ENCODE data around the gene NOL4L. TPM values are rescaled to one million over a fixed set of nuclear protein-coding genes. Genes with fewer than 3 reads are reported as not detected.
A peak's percentile ranks its signal among the peaks of the same experiment; 100 is the strongest.

NOL4L gene
- total RNA-seq, 2 experiments from 2014 or later = 24.8 to 29.2 TPM

- Mint-ChIP-seq H3K9me3 (no peaks in the 10 kb centered on the region), H3K27ac (no peak overlapping the region), H3K36me3 (ENCODE audit: low read depth) (no peaks in the 10 kb centered on the region), H3K4me1 (ENCODE audit: low read depth) (peaks cover 3% of the 10 kb centered on the region), H3K4me3 (no peak overlapping the region), H3K27me3 (ENCODE audit: low read depth) (no peaks in the 10 kb centered on the region)
- DNase-seq = no peak
- intact Hi-C loops (cut with micrococcal nuclease) = no loop called here
- CTCF ChIA-PET = interaction anchor here (1.0 kb wide), 1 partner anchor 12 kb away, joined by 5 read pairs; no protein-coding TSS in a partner anchor
Observed at GRCh38 chr20:32460683-32461320, 124.3 kb downstream of the NOL4L start.

DNA sequence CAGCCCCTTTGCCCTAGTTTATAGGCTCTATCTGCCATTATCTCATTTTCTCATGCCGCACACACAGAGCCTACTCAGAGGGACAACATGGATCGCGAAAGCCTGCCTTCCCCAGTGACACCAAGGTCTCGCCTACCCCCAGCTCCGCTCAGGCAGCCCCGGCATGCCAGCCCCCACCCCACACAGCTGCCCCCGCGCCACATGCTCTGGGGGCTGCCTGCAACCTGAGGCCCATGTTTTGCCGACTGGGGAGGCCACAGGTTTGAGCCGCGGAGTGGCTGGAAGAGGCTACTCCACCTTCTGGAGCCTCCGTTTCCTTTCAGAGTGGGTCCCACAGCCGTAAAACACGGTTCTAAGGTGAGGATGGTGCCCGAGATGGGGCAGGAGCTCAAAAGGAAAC lies 124.9 kb downstream of the NOL4L start:
- Mint-ChIP-seq H3K36me3 (ENCODE audit: low read depth) (no peaks in the 10 kb centered on the region), H3K4me3 (no peak overlapping the region), H3K9me3 (no peaks in the 10 kb centered on the region), H3K27ac (no peak overlapping the region), H3K27me3 (ENCODE audit: low read depth) (no peaks in the 10 kb centered on the region), H3K4me1 (ENCODE audit: low read depth) (peaks cover 3% of the 10 kb centered on the region)
- DNase-seq = no peak
- CTCF ChIA-PET = interaction anchor here (1.0 kb wide), 1 partner anchor 11 kb away, joined by 5 read pairs; no protein-coding TSS in a partner anchor
- intact Hi-C loops (cut with micrococcal nuclease) = no loop called here

DNA sequence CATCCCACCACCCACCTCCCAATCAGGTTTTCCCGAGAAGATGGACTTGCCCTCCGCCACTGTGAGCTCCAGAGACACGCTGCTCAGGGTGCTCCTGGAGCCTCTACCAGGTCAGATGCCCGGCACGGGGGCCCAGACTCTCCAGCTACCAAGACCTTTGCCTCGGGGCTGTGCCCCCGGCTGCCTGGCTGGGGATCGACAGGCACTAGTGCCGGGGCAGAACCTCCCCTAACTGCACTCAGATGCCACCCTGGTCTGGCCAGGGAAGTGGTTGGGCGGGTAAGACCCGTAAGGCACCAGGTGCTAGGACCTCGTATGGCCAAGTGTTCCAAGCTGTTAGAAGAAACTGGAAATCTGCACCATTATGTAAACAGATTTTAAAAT lies 126.3 kb downstream of the NOL4L start:
- DNase-seq = no peak
- H3K9me3 Mint-ChIP-seq = no peaks in the 10 kb centered on the region
- intact Hi-C loops (cut with micrococcal nuclease) = no loop called here
- CTCF ChIA-PET = no interaction called here
- H3K4me1 Mint-ChIP-seq (ENCODE audit: low read depth) = peaks cover 3% of the 10 kb centered on the region
- no peaks in the 10 kb centered on the region for H3K27me3 Mint-ChIP-seq (ENCODE audit: low read depth)
- peaks cover 3% of the 10 kb centered on the region for H3K36me3 Mint-ChIP-seq (ENCODE audit: low read depth)
- no peak overlapping the region for H3K27ac Mint-ChIP-seq
- H3K4me3 Mint-ChIP-seq = no peak overlapping the region

DNA sequence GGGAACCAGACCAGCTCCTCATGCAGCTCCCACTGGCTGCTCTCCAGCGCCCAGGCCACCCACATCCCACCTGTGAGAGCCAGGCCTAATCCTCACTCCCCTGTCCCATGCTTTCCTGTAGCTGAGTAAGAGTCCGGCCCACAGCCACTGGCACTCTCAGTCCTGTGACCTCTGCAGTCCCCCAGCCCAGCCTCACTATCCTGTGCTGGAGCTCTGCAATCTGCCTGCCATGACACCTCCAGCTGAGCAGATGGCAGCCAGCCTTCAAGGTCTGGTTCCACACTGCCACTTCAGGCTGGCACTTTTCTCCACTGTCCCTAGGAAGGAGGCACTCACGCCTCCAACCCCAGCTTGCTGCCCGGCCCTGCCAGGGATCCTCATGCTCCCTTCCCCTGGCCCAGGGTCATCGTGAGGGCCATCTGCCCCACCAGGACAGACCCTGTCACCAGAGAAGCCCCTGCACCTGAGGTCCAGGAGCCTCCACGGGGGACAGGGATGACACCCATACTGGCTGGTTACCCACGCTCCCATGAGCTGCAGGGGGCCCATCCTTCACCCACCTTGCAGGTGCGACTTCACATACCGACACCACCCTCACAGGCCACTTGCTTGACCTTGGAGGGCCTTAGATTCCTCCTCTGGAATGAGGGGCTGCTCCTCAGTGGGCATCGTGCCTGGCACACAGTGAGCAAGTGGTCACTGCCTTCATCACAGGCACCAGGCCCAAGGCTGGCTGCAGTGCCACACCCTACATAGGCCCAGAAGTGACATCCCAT lies 126.9 kb downstream of the NOL4L start:
- H3K27ac Mint-ChIP-seq = peak overlapping the region; percentile 46
- H3K4me3 Mint-ChIP-seq = no peak overlapping the region
- H3K4me1 Mint-ChIP-seq (ENCODE audit: low read depth) = peaks cover 3% of the 10 kb centered on the region
- H3K27me3 Mint-ChIP-seq (ENCODE audit: low read depth) = no peaks in the 10 kb centered on the region
- H3K9me3 Mint-ChIP-seq = no peaks in the 10 kb centered on the region
- H3K36me3 Mint-ChIP-seq (ENCODE audit: low read depth) = peaks cover 3% of the 10 kb centered on the region
- no peak for DNase-seq
- intact Hi-C loops (cut with micrococcal nuclease) = no loop called here
- CTCF ChIA-PET = no interaction called here

DNA sequence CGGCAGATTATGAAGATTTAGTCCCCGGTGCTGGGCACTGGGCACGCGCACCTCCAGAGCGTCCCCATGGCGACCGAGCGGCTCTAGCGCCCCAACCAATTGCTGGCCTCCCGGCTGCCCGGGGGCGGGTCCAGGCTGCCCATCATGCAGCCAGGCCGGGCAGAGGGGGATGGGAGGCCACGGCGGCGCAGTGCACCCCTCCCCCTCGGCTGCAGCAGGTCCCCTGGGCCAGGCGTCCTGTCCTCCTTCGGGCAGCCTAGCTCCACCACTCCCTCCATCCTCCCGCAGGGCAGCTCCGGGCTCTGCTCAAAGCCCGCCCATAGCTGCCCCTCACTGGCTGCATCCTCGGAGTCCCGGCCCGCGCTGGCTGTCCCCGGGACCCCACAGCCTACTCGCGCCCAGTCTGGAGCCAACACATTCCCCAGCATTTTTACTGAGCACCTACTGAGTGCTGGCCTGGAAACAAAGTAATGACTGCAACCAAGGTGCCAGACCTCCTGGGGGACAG lies 127.6 kb downstream of the NOL4L start:
- H3K27ac Mint-ChIP-seq = peak overlapping the region; percentile 46
- intact Hi-C loops (cut with micrococcal nuclease) = no loop called here
- H3K36me3 Mint-ChIP-seq (ENCODE audit: low read depth) = peaks cover 3% of the 10 kb centered on the region
- no peaks in the 10 kb centered on the region for H3K9me3 Mint-ChIP-seq
- CTCF ChIA-PET = no interaction called here
- no peak overlapping the region for H3K4me3 Mint-ChIP-seq
- peaks cover 3% of the 10 kb centered on the region for H3K4me1 Mint-ChIP-seq (ENCODE audit: low read depth)
- DNase-seq = no peak
- H3K27me3 Mint-ChIP-seq (ENCODE audit: low read depth) = no peaks in the 10 kb centered on the region

GRCh38 chr20:32456869-32457478 lies 128.2 kb downstream of the NOL4L start:
- intact Hi-C loops (cut with micrococcal nuclease) = no loop called here
- CTCF ChIA-PET = interaction anchor here (0.5 kb wide), 1 partner anchor 355 kb away, joined by 4 read pairs; no protein-coding TSS in a partner anchor
- Mint-ChIP-seq H3K4me3 (no peak overlapping the region), H3K9me3 (no peaks in the 10 kb centered on the region), H3K27ac (no peak overlapping the region), H3K4me1 (ENCODE audit: low read depth) (peaks cover 3% of the 10 kb centered on the region), H3K27me3 (ENCODE audit: low read depth) (no peaks in the 10 kb centered on the region), H3K36me3 (ENCODE audit: low read depth) (peaks cover 3% of the 10 kb centered on the region)
- no peak for DNase-seq

DNA sequence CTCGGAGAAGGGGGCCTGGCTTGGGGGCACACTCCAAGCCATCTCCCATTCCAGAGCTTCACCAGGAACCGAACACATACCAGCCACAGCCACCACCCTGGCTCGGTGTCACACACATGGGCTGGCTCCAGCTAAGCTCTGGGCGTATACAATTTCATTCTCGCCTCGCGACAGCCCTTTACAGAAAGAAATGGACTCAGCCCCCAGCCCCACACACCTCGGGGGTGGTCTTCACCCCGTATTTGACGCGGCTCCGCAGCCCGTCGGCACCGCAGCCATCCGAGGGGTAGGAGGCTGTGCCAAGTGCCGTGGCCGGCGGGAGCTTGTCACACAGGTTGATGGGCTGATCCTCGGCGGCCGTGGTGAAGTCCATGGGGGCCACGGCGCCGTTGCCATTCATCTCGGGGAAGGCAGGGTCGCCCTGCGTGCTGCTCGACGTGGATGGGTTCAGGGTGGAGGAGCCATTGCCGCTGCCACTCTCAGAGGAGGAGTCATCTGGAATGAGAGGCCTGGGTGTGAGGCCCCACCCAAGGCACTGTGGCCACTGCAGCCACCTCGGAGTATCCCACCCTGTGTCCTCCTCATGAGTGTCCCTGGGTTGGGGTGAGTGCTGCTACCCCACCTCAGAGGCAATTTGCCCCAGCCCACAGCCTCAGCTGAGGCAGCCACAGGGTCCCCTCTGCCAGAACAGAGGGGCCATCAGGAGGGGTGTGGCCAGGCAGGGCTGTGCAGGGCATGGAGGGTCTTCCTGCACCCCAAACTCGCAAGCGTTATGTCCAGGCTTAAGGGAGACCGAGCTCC lies 129.0 kb downstream of the NOL4L start:
- Mint-ChIP-seq H3K9me3 (no peaks in the 10 kb centered on the region), H3K27me3 (ENCODE audit: low read depth) (no peaks in the 10 kb centered on the region), H3K4me1 (ENCODE audit: low read depth) (peaks cover 3% of the 10 kb centered on the region), H3K36me3 (ENCODE audit: low read depth) (peaks cover 3% of the 10 kb centered on the region), H3K4me3 (no peak overlapping the region), H3K27ac (no peak overlapping the region)
- no peak for DNase-seq
- intact Hi-C loops (cut with micrococcal nuclease) = no loop called here
- CTCF ChIA-PET = interaction anchor here (0.5 to 0.9 kb wide), 2 partner anchors 198 to 354 kb away, joined by 3 to 4 read pairs; no protein-coding TSS in a partner anchor

- CTCF ChIA-PET = no interaction called here
- Mint-ChIP-seq H3K36me3 (ENCODE audit: low read depth) (peaks cover 3% of the 10 kb centered on the region), H3K4me3 (no peak overlapping the region), H3K4me1 (ENCODE audit: low read depth) (peaks cover 3% of the 10 kb centered on the region), H3K27ac (peak overlapping the region; percentile 16), H3K27me3 (ENCODE audit: low read depth) (no peaks in the 10 kb centered on the region), H3K9me3 (no peaks in the 10 kb centered on the region)
- intact Hi-C loops (cut with micrococcal nuclease) = no loop called here
- DNase-seq = no peak
Observed at GRCh38 chr20:32455171-32455900, 129.8 kb downstream of the NOL4L start.

DNA sequence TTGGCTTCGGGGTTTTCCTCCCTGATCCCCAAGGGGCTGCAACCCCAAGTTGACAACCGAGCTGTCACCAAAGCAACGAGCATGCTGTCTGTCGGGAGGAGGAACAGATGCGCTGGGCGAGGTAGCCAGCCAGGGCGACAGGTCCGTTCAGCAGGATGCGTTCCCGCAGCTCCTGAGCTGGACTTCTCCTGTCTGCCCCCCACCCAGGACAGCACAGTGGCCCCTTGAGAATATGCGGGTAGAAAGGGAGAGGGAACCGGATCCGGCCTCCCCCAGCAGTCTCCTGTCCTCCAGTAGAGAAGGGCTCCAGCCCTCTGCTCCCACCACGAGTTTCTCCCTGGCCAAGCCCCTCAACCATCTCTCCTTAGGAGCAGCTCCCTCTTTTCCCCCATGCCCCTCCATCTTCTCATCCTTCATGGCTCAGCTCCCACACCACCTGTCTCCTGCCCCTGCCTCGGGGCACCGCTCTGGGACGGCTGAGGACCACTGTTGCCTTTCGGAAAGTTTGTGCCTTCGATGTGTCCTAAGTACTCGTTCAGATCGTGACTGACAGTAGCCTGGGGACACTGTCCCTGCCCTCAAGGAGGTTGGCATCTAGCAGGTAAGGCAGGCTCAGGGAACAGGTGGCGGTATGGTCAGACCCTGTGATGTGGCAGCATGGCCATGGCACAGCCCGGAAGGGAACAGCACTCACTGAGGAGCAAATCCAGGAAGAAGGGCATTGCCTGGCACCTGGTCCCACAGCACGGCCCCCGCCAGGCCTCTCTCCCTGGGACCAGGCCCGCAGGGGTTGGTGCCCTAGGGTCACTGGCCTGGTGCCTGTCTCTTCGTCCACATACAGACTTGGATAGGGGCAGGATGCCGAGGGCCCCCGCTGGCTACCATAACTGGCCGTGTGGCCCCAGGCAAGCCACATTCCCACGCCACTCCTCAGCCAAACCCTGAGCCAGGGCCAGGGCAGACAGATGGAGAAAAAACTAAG lies 130.7 kb downstream of the NOL4L start:
- Mint-ChIP-seq H3K4me1 (ENCODE audit: low read depth) (peaks cover 3% of the 10 kb centered on the region), H3K36me3 (ENCODE audit: low read depth) (peaks cover 3% of the 10 kb centered on the region), H3K27ac (peak overlapping the region; percentile 35), H3K9me3 (no peaks in the 10 kb centered on the region), H3K4me3 (no peak overlapping the region), H3K27me3 (ENCODE audit: low read depth) (no peaks in the 10 kb centered on the region)
- DNase-seq = no peak
- intact Hi-C loops (cut with micrococcal nuclease) = no loop called here
- CTCF ChIA-PET = no interaction called here

GRCh38 chr20:32453467-32454163 lies 131.5 kb downstream of the NOL4L start:
- Mint-ChIP-seq H3K4me3 (no peak overlapping the region), H3K27me3 (ENCODE audit: low read depth) (no peaks in the 10 kb centered on the region), H3K27ac (no peak overlapping the region), H3K4me1 (ENCODE audit: low read depth) (peaks cover 3% of the 10 kb centered on the region), H3K9me3 (no peaks in the 10 kb centered on the region), H3K36me3 (ENCODE audit: low read depth) (peaks cover 5% of the 10 kb centered on the region)
- CTCF ChIA-PET = no interaction called here
- no peak for DNase-seq
- intact Hi-C loops (cut with micrococcal nuclease) = no loop called here

All from activated naive CD4-positive, alpha-beta T cell treated with anti-CD3 and anti-CD28 coated beads for 36 hours (primary cell).